Muscle of arm (tissue), 14 donors: ENCODE results near the gene CYP24A1. TPM values are rescaled to one million over a fixed set of nuclear protein-coding genes. Genes with fewer than 3 reads are reported as not detected.
A peak's percentile ranks its signal among the peaks of the same experiment; 100 is the strongest.

ENCODE experiments used
- DNase-seq: peaks from one replicate; pipeline ENCODE4 v3.0.0-alpha.2; 2013
- long read RNA-seq, 11 donors: transcript quantifications; one replicate each; lab custom pipeline, GENCODE V29; 2026
- polyA plus RNA-seq, 12 donors: library from polyadenylated mRNA; unstranded; fragments of 120-200 nt; gene quantifications; one replicate each; pipeline ENCODE4 v1.2.1, GENCODE V29; 2013; ENCODE audit not compliant: insufficient read length in 12 of 12

CYP24A1 gene
- 10 to 100 TPM in 1 of 12 donors, 1 to 10 TPM in 4, under 1 TPM in 6, not detected in 1; 0.22 to 12.7 (median 0.84) TPM for polyA plus RNA-seq
- long read RNA-seq, donor 1 = 0 reads
- long read RNA-seq, donor 2 = 0 reads
- long read RNA-seq, donor 3 = 0 reads
- long read RNA-seq, donor 4 = 0 reads
- long read RNA-seq, donor 5 = 0 reads
- long read RNA-seq, donor 6 = 0 reads
- long read RNA-seq, donor 7 = 0 reads
- long read RNA-seq, donor 8 = 0 reads
- long read RNA-seq, donor 9 = 0 reads
- long read RNA-seq, donor 10 = 0 reads
- long read RNA-seq, donor 11 = 0 reads

DNA sequence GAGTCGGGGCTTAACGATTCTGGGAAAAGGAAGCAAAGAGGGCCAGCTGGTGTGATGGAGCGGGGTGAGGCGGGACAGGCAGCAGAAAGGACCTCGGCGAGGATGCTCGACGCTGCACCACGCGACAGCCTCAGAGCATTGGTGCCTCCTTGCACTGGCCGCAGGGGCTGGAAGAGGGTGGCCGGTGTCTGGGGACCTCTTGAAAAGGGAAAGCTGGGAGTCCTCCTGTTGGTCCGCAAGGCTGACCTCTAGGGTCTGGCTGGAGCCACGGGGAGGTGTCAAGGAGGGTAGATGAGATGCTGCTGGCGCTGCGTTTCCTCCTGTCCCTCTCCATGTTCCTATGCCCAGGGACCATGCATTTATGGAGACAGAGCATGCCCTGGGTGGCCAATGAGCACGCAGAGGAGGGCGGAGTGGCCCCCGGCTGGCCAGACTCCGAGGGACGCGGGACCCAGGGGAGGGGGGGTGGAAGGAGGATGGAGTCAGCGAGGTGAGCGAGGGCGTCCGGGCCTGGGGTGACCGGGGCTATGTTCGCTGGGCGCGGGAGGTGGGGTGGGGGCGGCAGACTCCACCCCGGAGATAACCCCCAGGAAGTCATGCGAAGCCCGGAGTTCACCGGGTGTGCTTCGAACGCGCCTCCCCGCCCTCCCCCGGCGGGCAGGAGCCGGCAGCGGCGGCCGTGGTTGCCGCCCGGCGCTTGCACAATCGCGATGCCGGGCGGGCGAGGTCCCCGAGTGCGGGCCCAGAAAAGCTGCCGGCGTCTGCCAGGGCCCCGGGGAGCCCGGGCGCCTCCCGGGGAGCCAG is at the start of gene CYP24A1:
Gene CYP24A1, minus strand, starts transcription at position 334 of the 804 bp plus-strand sequence. CDS start 407 bp downstream, outside the sequence.
- DNase-seq = no peak

DNA sequence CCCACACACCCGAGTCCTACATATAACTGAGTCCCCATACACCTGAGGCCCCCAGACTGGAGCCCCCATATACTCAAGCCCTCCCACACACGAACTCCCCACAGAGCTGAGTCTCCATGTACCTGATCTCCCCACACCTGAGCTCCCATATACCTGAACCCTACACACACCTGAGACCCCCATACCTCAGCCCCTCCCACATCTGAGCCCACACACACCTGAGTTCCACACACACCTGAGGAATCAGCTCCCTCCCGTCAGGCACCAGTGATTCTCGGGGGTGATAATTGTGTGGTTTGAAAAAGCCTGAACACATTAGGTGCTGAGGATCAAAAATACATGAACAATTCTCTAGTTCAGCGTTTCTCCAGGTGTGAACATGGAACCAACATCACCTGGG is 49.5 kb upstream of the CYP24A1 start:
- DNase-seq = no peak

DNA sequence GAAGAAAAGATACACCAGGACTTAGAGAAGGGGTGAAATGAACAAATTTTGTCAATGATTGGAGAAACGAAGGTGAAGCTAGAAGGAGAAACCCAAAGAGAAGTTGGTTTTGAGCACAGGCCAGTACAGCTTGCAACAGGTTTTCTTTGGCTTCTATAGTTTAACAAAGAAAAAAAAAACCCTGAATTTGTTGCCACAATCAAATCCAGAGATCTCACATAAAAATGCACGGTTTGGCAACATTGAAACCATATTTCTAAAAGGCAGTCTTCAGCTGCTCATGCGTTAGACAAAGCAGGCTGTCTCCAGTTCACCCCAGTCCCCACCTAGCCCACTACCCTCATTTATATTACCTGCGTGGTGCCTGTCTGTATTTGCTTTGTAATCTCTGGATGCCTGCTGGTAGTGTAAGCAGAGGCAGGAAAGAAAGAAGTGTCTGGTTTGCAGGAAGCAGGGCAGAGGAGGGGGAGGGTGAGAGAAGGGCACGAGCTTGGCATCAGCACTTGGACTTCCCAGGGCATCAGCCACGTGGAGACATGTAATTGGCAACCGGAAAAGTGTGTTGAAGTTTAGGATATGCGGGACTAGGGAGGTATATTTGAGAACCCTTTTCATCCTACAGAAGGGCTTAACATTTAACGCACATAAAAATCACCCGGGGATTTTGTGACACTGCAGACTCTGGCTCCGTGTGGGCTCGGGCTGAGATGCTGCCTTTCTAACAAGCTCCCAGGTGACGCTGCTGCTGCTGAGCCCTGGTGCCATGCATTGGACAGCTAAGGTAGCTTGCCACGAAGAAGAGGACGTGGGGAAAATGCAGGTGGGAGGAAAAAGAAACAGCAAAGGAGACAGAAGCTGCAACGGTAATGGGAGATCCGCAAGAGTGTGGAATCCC is 48.5 kb upstream of the CYP24A1 start:
- DNase-seq = no peak

DNA sequence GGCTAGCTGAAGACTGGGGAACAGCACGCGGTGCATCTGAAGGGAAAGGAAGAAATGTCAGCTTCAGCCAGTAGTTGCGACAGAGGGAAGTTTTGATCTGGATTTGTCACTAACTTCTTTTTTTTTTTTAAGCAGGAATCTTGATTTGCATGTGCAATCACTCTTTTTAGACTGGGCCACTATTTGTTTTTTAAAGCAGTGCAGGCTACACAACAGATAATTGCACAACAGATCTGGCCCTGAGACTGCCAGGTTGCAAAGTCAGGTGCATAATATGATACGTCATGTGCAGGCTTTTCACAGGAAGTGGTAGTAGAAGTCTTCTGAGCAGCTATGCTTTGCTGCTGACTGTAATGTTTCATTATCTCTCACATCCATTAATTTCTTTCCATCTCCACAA is 47.6 kb upstream of the CYP24A1 start:
- DNase-seq = no peak

DNA sequence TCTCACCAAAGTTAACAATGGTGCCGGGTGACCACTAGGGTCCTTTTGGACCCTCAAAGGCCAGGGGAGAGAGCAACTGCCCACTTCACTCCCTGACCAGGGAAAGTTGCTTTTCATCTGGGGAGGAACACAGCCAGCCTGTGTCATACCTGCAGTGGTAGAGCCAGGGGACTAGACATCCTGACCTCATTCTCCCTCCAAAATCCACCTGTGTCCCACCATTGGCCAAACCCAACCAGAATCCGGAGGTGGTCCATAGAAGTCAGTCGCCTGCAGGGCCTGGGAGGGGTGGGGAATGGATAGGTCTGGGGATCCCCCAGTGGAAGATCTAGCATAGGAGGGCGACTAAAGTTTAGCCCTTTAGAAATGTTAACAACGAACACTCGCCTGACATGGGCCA is 46.9 kb upstream of the CYP24A1 start:
- DNase-seq = no peak

DNA sequence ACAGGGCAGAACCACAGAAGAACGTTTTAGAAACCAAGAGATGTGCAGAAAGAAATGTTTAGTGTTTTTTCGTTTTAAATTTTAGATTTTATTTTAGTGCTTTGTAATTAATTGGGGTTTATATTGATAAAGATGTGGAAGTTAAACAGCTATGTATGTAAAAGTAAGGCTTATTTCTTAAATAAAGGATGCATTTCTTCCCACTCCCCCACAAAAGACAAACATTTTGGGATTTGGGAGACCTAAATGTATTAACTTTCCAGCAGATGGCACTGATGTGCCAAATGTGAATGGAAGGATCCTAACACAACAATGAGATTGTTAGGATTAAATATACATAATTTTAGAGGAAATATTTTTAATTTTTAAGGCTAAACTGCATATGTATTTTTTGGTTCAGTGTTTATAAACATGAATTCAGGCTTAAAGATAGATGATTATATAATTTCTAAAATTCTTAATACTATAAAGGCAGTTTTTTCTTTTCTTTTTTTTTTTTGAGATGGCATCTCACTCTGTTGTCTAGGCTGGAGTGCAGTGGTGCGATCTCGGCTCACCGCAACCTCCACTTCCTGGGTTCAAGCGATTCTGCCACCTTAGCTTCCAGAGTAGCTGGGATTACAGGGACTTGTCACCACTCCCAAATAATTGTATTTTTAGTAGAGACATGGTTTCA is 46.1 kb upstream of the CYP24A1 start:
- DNase-seq = peak; percentile 39

DNA sequence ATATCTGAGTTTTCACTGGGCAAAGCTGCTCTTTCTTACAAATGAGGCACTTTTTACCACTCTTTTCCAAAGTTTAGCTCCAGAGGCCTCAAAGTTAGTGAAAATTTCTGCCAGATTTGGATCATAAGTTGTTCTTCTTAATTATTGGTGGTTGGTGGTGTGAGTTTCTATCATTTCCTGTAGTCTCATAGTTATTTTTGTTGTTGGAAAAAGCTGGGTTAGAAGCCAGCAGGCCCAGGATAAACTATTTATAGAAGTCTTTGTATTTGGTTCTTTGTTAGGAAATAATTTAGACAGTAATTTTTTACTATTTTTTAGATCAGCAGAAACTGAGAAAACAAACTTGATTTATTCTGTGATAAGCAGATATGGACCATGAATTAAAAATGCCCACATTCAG is 44.7 kb upstream of the CYP24A1 start:
- DNase-seq = no peak

DNA sequence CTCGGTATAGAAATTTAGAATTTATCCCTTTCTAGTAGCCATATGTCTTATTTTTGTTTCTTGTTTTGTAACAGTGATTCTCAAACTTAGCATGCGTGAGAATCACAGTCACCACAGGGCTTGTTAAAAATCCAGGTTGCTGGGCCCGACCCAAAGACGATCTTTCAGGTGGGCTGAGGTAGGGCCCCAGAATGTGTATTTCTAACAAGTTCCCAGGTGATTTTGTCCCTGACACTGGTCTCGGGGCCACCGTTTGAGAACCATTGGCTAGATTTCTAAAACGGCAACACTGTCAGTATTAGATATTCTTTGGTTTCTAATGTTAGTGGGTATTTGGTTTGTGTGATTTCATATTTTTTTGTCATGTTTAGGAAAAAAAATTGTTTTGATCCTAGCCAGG is 44.0 kb upstream of the CYP24A1 start:
- no peak for DNase-seq

DNA sequence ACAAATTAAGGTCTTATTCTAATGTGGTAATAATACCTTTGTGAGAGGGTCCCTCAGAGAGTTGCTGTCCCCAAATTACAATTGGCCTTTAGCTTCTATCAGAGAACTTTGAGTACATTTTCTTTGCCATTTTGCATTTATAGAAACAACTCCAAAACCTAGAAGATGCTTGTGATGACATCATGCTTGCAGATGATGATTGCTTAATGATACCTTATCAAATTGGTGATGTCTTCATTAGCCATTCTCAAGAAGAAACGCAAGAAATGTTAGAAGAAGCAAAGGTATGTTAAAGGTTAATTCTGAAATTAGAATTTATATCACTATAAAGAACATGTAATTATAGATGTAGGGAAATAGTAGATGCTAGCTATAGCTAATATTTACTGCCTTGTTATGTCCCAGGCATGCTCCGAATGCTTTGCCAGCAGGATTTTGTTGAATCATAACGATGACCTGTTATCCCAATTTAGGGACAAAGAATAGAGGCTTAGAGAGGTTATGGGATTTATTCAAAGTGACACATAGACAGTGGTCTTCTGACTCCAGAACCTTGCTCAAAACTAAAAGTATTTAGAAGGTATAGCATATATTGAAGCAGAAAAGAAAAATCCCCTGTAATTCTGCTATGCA is 41.5 kb upstream of the CYP24A1 start:
- no peak for DNase-seq

DNA sequence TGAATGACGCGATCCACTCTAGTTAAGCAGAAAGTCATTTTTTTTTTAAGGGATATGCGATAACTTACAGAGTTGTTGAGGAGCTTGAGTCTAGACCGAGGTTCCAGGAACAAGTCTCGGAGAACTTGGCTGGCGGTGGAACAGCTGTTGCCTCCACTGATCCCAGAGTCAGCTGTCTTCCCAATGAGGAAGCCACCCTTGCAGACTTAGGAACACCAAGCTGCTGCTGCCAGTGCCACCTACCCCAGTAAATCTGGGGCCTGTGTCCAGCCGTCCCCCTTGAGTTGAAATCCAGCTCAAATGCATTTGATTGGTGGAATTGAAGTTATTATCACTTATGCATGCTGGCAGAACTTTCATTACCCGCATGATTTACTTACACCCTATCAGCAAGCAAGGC is 40.8 kb upstream of the CYP24A1 start:
- no peak for DNase-seq

DNA sequence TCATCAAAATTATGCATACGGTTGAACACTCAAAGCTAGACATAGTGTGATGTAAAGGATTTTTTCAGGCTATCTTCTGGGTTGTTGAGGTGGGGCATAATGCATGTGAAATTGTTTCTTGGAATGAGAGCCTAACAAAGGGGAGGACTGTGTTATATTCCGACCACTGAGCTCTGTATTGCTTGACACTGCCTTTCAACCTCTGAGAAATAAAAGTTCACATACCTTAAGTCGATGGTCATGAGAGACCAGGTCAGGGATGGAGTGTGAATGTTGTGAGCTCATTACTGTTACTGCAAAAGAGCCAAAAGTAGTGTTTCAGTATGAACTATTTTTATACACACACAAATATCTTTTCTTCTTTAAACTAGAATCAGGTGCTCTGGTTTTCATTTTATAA is 39.1 kb upstream of the CYP24A1 start:
- no peak for DNase-seq

DNA sequence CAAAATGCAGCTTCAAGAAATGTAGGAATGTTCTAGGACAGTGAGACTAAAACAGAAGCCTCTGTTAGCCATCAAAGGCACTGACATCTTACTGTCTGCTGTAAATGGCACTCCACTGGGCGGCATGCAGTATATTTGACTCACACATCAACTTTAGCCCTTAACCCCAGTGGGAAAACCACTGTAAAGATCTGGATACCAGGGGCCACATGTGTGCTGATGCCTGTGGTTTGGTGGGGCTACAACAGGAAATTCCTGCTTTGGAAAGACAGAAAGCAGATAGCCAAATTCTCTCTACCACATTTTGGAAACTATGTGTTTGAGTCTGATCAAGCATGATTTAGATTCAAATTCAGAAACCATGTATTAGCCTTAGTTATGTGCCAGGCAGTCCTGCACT is 38.4 kb upstream of the CYP24A1 start:
- no peak for DNase-seq

DNA sequence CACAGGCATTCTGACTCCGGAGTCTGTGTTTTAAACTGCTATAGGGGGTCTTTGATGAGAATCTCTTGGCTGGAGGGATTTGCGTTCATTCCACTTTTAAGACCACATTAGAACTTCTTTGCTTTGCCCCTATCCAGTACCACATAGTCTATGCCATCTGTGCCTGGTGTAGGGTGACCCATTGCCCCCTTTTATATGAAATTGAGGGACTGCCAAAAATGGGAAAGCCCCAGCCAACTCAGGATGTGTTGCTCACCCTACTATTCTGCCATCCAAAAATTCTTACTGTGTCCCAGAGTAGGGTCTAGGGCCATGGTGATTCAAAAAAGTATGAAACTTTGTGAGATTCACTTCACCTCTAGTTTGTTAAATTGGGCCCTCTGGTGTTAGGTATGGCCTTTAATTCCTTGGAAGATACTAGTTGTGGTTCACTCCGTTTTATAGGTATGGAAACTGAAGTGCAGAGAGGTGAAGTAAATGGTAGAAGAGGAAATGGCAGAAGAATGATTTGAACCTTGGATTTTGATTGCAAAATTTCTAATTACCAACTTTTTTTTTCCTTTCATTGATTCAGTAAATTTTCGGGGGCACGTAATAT is 35.5 kb upstream of the CYP24A1 start:
- no peak for DNase-seq

DNA sequence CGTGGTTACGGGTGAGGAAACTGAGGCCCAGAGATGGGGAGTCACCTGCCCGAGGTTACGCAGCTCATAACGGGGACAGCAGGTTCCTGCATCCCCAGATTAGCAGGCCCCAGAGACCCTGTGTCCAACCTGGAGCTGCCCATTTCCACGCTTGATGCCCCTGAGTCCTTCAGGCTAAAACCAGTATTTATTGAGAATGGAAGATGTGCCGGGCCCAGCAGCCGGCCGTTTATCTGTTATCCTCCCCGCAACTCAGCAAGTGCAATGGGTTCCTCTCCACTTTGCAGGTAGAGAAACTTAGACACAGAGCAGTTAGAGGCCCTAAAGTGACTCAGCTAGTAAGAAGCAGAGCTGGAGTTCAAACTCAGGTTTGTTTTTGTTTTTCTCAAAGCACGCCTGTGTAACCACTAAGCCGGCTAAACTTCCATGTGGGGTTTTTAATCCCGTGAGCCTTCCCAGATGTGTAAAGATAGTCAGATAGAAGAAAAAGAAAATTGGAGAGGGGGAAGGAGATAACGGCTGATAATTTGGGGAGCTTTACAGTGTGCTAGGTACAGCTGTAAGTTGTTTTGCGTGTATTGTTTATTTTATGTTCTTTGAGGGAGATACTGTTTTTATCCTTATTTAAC is 34.9 kb upstream of the CYP24A1 start:
- peak; percentile 49 for DNase-seq

DNA sequence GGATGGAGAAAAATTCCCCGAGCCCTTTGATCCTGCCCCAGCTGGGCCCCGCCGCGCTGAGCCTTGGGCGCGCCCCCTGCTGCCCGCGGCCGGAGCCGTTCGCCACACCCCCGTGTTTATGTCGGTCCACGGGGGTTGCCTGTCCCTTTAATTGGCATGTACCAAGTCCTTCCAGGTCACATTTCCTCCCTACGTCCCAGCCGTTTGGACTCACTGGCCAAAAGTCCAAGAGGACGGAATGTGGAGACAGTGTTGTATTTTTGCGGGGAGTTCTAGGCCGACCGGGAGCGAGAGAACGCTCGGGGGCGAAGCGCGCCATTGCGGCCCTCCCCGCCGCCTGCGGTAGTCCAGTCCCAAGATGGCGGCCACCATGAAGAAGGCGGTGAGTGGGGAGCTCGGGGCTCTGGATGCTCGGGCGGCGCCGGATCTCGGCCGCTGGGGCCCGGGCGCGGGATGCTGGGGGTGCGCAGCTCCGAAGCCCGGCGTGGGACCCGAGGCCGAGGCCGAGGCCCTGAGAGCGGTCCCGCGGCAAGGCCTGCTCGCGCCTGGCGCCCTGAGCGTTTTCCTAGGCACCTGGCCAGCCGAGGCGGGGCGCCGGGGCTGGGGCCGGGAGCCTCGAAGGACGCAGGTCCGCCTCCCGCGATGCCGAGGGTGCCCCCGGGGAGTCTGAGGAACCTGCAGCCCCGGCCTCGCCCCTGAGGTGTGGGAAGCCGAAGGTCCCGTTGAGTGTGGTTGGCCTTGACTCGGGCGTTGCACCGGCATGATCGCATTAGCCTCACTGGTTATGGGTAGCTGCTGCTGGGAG is 34.2 kb upstream of the CYP24A1 start, which contains the start of gene PFDN4:
Gene PFDN4, plus strand, starts transcription at position 345 of the 805 bp plus-strand sequence. Its CDS starts 14 bp downstream, at position 359.
- peak; percentile 88 for DNase-seq

DNA sequence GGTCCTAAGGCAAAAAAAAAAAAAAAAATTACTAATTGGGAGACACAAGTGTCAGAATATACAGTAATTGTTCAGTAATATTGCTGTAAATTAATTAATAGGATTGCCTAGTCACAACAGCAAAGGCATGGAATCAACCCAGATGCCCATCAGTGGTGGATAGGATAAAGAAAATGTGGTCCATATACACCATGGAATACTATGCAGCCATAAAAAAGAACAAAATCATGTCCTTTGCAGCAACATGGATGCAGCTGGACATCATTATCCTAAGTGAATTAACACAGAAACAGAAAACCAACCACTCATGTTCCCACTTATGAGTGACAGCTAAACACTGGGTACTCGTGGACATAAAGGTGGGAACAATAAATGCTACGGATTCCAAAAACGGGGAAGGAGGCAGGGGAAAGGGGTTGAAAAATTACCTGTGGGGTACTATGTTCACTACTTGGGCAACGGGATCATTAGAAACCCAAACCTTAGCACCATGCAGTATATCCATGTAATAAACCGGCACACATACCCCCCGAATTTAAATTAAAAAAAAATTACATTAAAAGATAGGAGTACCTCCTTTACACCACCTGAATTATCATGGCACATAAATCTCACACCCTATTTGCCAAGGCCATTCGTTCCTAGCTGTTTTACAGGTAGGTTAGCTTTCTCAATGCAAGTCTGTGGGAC is 33.4 kb upstream of the CYP24A1 start:
- DNase-seq = no peak

DNA sequence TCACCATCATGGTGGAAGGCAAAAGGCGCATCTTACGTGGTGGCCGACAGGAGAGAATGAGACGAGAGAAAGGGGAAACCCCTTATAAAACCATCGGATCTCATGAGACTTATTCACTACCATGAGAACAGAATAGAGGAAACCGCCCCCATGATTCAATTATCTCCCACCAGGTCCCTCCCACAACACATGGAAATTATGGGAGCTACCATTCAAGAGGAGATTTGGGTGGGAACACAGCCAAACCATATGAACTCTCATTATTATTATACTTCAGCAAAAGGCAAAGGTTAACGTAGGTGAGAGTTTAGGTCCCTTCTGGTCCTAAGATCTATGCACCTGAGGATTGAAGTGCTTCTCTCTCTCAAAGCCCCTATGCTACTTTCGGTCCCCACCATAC is 31.7 kb upstream of the CYP24A1 start:
- no peak for DNase-seq

DNA sequence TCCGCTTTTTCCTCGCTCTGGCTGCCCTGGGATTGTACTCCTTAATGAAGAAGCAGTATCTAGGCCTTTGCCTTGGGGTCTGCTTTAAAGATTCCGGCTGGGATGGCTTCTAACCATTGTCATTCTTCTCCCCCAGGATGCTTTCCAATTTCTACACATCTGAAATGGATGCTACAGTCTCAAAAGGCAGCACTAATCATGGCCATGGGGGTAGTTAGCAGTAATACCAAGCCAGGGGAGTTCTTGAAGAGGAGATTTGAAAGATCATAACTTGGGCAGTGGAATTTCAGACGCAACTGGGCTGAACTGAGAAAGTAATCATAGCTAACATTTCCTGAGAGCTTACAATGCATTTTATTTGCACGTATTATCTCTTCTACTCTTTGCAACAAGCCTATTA is 30.7 kb upstream of the CYP24A1 start:
- DNase-seq = no peak

DNA sequence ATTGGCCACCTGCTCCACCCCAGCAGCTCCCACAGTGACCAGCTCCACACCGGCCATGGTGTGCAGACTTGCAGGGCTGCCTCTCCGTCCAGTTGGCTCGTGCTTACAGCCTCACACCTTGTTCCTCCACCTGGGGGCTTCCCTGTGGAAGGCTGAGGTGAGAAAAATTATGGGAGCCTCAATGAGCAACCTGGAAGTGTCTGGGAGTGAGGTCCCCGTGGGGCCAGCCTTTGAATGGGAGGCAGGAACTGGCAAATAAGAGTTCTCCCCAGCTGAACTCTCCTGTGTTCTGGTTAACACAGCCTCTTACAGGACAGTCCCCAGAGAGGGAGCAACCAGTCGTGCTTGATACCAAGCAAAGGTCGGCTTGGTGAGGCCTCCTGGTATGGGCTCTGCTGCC is 30.3 kb upstream of the CYP24A1 start:
- DNase-seq = no peak
